Measurements from ENCODE around the gene SLIT3.

DNA sequence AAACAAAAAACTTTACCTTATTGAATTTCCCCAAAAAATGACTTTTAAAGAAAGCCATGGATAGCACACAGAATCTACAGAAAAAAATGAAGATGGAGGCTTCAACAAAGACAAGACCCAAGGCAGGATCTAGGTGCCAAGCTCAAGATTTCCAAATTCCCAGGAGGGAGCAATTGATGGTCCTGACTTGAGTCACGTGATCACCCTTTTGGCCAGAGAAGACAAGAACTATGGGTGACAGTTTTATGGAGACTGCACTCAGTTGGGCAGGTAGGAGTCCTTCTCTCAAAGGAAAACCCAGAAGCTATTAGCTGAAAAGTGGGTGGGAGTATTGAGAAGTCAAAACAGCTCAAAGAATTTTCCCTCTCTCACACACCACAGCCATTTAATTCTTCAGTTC lies 3.2 kb upstream of the SLIT3 start:
- TF ChIP-seq, protein P1, sequence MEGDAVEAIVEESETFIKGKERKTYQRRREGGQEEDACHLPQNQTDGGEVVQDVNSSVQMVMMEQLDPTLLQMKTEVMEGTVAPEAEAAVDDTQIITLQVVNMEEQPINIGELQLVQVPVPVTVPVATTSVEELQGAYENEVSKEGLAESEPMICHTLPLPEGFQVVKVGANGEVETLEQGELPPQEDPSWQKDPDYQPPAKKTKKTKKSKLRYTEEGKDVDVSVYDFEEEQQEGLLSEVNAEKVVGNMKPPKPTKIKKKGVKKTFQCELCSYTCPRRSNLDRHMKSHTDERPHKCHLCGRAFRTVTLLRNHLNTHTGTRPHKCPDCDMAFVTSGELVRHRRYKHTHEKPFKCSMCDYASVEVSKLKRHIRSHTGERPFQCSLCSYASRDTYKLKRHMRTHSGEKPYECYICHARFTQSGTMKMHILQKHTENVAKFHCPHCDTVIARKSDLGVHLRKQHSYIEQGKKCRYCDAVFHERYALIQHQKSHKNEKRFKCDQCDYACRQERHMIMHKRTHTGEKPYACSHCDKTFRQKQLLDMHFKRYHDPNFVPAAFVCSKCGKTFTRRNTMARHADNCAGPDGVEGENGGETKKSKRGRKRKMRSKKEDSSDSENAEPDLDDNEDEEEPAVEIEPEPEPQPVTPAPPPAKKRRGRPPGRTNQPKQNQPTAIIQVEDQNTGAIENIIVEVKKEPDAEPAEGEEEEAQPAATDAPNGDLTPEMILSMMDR (IDR thresholded peaks at IDR 0.05), result no peak
- no peak for TF ChIP-seq POLR2A (IDR thresholded peaks at IDR 0.05)

Data from Peyer's patch (tissue), 4 donors.